HepG2 (cell line): ENCODE data around the gene KRABD2.

ENCODE experiments used
- CC2D1A ChIP-seq: sonication (generic); formaldehyde crosslinking; IDR thresholded peaks from 2 replicates; pipeline ENCODE4 v1.8.1; 2023; ENCODE audit warnings: mild to moderate bottlenecking, missing genetic modification reagents
- CHCHD3 ChIP-seq: sonication (generic); formaldehyde crosslinking; IDR thresholded peaks from 2 replicates; pipeline ENCODE4 v1.8.0; 2022; ENCODE audit warnings: mild to moderate bottlenecking, missing genetic modification reagents, moderate library complexity
- GABPA ChIP-seq, 2 experiments: IDR thresholded peaks; 2 replicates each; pipeline ENCODE4 v1.6.1; 2011 to 2016; ENCODE audit warnings: low read depth in 2 of 2, low read length in 1 of 2, missing biosample characterization in 1 of 2, missing genetic modification characterization in 1 of 2
- HNRNPLL ChIP-seq: fragments of 200-400 bp; formaldehyde crosslinking; IDR thresholded peaks from 2 replicates; pipeline ENCODE4 v1.6.1; 2017; ENCODE audit warnings: mild to moderate bottlenecking, low read depth, low read length; ENCODE audit not compliant: poor library complexity, severe bottlenecking
- KMT2A ChIP-seq: sonication (generic); formaldehyde crosslinking; IDR thresholded peaks from 2 replicates; pipeline ENCODE4 v1.4.0; 2020; ENCODE audit warnings: missing genetic modification reagents
- MBD4 ChIP-seq: IDR thresholded peaks from 2 replicates; pipeline ENCODE4 v1.6.1; 2012; ENCODE audit warnings: low read length, inconsistent platforms, borderline replicate concordance
- MTF1 ChIP-seq: sonication (generic); formaldehyde crosslinking; IDR thresholded peaks from 2 replicates; pipeline ENCODE4 v1.5.0; 2020; ENCODE audit warnings: missing genetic modification reagents
- POLR2AphosphoS5 ChIP-seq: IDR thresholded peaks from 2 replicates; pipeline ENCODE4 v1.6.1; 2012; ENCODE audit warnings: low read depth, low read length
- RBAK ChIP-seq: sonication (generic); formaldehyde crosslinking; IDR thresholded peaks from 2 replicates; pipeline ENCODE4 v1.5.1; 2020; ENCODE audit warnings: mild to moderate bottlenecking, missing genetic modification reagents
- RCOR2 ChIP-seq: IDR thresholded peaks from 2 replicates; pipeline ENCODE4 v1.6.1; 2016; ENCODE audit warnings: missing biosample characterization, missing genetic modification reagents
- TP53 ChIP-seq: sonication (generic); formaldehyde crosslinking; conservative IDR thresholded peaks from 2 replicates; pipeline ENCODE4 v1.4.0; 2020; ENCODE audit warnings: missing genetic modification reagents
- U2AF2 ChIP-seq: fragments of 200-400 bp; formaldehyde crosslinking; IDR thresholded peaks from 2 replicates; pipeline ENCODE4 v1.6.1; 2017; ENCODE audit warnings: low read depth, mild to moderate bottlenecking, low read length
- YEATS2 ChIP-seq: sonication (generic); formaldehyde crosslinking; IDR thresholded peaks from 2 replicates; pipeline ENCODE4 v1.4.0; 2020; ENCODE audit warnings: missing genetic modification reagents, borderline replicate concordance
- ZC3H13 ChIP-seq: sonication (generic); formaldehyde crosslinking; IDR thresholded peaks from 2 replicates; pipeline ENCODE4 v1.8.1; 2023; ENCODE audit warnings: mild to moderate bottlenecking, missing genetic modification reagents, moderate library complexity
- ZNF121 ChIP-seq: sonication (generic); formaldehyde crosslinking; IDR thresholded peaks from 2 replicates; pipeline ENCODE4 v1.5.0; 2020; ENCODE audit warnings: mild to moderate bottlenecking, missing genetic modification reagents
- ZNF264 ChIP-seq: sonication (generic); formaldehyde crosslinking; IDR thresholded peaks from 2 replicates; pipeline ENCODE4 v1.4.0; 2020; ENCODE audit warnings: missing genetic modification reagents
- ZNF570 ChIP-seq: sonication (generic); formaldehyde crosslinking; IDR thresholded peaks from 2 replicates; pipeline ENCODE4 v1.4.0; 2020; ENCODE audit warnings: mild to moderate bottlenecking, missing genetic modification reagents, borderline replicate concordance
- ZNF878 ChIP-seq: sonication (generic); formaldehyde crosslinking; IDR thresholded peaks from 2 replicates; pipeline ENCODE4 v1.8.1; 2023; ENCODE audit warnings: mild to moderate bottlenecking, missing genetic modification reagents, moderate library complexity
- ZSCAN30 ChIP-seq: sonication (generic); formaldehyde crosslinking; IDR thresholded peaks from 2 replicates; pipeline ENCODE4 v1.5.0; 2020; ENCODE audit warnings: mild to moderate bottlenecking, missing genetic modification reagents
- TF ChIP-seq, protein P1 (sequence below): sonication (generic); formaldehyde crosslinking; IDR thresholded peaks from 2 replicates; pipeline ENCODE4 v1.4.0; 2020; ENCODE audit warnings: missing genetic modification reagents, borderline replicate concordance
- TF ChIP-seq, protein P2 (sequence below): sonication (generic); formaldehyde crosslinking; IDR thresholded peaks from 2 replicates; pipeline ENCODE4 v1.5.0; 2020; ENCODE audit warnings: mild to moderate bottlenecking, missing genetic modification reagents
- TF ChIP-seq, protein P3 (sequence below): sonication (generic); formaldehyde crosslinking; IDR thresholded peaks from 2 replicates; pipeline ENCODE4 v1.4.0; 2020; ENCODE audit warnings: low read depth, missing genetic modification reagents

KRABD2 gene

DNA sequence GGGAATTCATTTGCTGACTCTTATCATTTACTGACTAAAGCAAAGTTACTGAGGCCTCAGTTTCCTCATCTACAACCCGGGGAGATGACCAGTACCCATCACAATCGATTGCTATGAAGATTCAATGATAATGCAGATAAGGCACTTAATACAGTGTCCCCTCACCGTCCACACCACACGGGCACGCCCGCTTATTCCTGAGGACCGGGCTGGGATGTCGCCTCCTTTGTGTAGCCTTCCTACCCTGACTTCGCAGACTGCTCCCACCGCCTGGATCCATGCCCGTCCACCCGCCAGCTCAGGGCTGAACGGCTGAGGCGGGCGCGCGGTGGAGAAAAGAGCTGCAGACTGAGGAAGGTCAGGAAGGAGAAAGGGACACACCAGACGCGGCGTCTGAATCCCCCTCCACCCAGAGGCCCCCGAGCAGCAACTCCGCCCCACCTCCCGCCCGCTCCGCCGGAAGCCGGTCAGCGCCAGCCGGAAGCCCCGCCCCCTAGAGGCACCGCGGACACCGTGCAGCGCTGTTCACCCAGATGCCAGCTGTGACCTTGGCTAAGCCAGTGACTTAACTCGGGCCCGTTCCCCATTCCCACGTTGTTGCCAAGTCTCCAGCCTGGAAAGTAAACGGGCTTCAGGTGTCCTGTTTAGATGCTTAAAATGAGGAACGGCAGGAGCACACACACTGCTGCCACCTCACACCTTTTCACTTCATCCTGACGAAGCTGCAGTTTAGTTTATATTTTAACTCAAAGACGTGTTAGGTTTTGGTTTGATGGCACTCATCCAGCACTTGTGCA, at the start of gene KRABD2 (continued):
- TF ChIP-seq, protein P1, sequence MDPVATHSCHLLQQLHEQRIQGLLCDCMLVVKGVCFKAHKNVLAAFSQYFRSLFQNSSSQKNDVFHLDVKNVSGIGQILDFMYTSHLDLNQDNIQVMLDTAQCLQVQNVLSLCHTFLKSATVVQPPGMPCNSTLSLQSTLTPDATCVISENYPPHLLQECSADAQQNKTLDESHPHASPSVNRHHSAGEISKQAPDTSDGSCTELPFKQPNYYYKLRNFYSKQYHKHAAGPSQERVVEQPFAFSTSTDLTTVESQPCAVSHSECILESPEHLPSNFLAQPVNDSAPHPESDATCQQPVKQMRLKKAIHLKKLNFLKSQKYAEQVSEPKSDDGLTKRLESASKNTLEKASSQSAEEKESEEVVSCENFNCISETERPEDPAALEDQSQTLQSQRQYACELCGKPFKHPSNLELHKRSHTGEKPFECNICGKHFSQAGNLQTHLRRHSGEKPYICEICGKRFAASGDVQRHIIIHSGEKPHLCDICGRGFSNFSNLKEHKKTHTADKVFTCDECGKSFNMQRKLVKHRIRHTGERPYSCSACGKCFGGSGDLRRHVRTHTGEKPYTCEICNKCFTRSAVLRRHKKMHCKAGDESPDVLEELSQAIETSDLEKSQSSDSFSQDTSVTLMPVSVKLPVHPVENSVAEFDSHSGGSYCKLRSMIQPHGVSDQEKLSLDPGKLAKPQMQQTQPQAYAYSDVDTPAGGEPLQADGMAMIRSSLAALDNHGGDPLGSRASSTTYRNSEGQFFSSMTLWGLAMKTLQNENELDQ (CRISPR knock-in tag), result 0 out of 2 replicates have a peak, but pooled peaks have one; percentile 56
- no peak for TF ChIP-seq RCOR2 (CRISPR knock-in tag)
- no peak for TF ChIP-seq ZNF570
- TF ChIP-seq ZNF121 (CRISPR knock-in tag), result no peak
- no peak for TF ChIP-seq TP53 (CRISPR knock-in tag)
- TF ChIP-seq, protein P2, sequence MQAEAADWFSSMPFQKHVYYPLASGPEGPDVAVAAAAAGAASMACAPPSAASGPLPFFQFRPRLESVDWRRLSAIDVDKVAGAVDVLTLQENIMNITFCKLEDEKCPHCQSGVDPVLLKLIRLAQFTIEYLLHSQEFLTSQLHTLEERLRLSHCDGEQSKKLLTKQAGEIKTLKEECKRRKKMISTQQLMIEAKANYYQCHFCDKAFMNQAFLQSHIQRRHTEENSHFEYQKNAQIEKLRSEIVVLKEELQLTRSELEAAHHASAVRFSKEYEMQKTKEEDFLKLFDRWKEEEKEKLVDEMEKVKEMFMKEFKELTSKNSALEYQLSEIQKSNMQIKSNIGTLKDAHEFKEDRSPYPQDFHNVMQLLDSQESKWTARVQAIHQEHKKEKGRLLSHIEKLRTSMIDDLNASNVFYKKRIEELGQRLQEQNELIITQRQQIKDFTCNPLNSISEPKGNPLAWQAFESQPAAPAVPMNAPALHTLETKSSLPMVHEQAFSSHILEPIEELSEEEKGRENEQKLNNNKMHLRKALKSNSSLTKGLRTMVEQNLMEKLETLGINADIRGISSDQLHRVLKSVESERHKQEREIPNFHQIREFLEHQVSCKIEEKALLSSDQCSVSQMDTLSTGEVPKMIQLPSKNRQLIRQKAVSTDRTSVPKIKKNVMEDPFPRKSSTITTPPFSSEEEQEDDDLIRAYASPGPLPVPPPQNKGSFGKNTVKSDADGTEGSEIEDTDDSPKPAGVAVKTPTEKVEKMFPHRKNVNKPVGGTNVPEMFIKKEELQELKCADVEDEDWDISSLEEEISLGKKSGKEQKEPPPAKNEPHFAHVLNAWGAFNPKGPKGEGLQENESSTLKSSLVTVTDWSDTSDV (CRISPR knock-in tag), result no peak
- TF ChIP-seq ZSCAN30, result no peak
- TF ChIP-seq MTF1 (CRISPR knock-in tag), result no peak
- peak; percentile 88; the same call in 1 of the 2 replicates for TF ChIP-seq ZC3H13 (CRISPR knock-in tag)
- peak; percentile 90 for TF ChIP-seq YEATS2
- no peak for TF ChIP-seq U2AF2
- TF ChIP-seq CHCHD3 (CRISPR knock-in tag), result no peak
- peak; percentile 74; the same call in 1 of the 2 replicates for TF ChIP-seq KMT2A (CRISPR knock-in tag)
- peak; percentile 89; the same call in 1 of the 2 replicates for TF ChIP-seq POLR2AphosphoS5
- 0 out of 2 replicates have a peak, but pooled peaks have one; percentile 20 for TF ChIP-seq ZNF264 (CRISPR knock-in tag)
- TF ChIP-seq, protein P3, sequence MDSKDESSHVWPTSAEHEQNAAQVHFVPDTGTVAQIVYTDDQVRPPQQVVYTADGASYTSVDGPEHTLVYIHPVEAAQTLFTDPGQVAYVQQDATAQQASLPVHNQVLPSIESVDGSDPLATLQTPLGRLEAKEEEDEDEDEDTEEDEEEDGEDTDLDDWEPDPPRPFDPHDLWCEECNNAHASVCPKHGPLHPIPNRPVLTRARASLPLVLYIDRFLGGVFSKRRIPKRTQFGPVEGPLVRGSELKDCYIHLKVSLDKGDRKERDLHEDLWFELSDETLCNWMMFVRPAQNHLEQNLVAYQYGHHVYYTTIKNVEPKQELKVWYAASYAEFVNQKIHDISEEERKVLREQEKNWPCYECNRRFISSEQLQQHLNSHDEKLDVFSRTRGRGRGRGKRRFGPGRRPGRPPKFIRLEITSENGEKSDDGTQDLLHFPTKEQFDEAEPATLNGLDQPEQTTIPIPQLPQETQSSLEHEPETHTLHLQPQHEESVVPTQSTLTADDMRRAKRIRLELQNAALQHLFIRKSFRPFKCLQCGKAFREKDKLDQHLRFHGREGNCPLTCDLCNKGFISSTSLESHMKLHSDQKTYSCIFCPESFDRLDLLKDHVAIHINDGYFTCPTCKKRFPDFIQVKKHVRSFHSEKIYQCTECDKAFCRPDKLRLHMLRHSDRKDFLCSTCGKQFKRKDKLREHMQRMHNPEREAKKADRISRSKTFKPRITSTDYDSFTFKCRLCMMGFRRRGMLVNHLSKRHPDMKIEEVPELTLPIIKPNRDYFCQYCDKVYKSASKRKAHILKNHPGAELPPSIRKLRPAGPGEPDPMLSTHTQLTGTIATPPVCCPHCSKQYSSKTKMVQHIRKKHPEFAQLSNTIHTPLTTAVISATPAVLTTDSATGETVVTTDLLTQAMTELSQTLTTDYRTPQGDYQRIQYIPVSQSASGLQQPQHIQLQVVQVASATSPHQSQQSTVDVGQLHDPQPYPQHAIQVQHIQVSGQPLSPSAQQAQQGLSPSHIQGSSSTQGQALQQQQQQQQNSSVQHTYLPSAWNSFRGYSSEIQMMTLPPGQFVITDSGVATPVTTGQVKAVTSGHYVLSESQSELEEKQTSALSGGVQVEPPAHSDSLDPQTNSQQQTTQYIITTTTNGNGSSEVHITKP (CRISPR knock-in tag), result no peak
- TF ChIP-seq HNRNPLL, result peak; percentile 88
- no peak for TF ChIP-seq MBD4
- no peak for TF ChIP-seq RBAK (CRISPR knock-in tag)
- 0 out of 2 replicates have a peak, but pooled peaks have one; percentile 48 for TF ChIP-seq CC2D1A (CRISPR knock-in tag)
- peak; percentile 95 for TF ChIP-seq GABPA (IDR thresholded peaks at IDR 0.05; ENCODE audit: low read depth, low read length)
- peak; percentile 95 for TF ChIP-seq GABPA (CRISPR knock-in tag; IDR thresholded peaks at IDR 0.05; ENCODE audit: low read depth)
- TF ChIP-seq ZNF878 (CRISPR knock-in tag), result peak; percentile 82
